ENCODE data around the gene PAOX. TPM values are rescaled to one million over a fixed set of nuclear protein-coding genes. Genes with fewer than 3 reads are reported as not detected.
"Not testable (repeated sequence)": the region's sequence is repeated elsewhere in the genome, so short reads cannot be mapped to it uniquely, and the experiment has no call there.

Gene PAOX
- total and polyA plus RNA-seq, 3 donors from 2014 or later: 24.8 to 91.5 (median 49.5) TPM

GRCh38 chr10:133432789-133433188 is 53.7 kb downstream of the PAOX start:
- intact Hi-C loops (cut with DNase I; ENCODE audit: low total_unique reads): not testable (repeated sequence)

DNA sequence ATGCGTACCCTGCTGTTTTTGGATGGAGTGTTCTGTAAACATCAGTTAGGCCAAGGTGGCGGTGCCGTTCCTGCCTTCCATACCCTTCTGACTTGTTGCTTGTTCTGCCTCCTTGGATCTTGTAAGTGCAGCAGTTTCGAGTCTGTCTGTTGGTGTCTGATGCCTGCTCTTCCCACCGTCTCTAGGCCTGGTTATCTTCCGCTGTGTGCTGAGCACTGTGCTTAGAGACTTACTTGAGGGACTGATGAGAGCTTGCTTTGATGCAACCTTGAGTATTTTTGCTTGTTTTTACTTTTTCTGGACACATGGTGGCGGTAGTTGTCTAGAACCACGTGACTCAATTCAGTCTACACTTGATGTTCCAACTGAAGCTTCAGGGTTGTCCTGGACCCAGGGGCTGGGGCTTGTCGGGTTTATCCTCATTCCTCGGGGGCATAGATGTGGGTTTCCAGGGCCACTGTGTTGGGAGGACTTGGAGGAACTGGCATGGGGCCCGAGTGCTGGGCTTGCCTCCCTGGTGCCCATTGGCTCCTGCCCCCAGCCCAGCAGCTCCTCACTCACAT is 59.7 kb downstream of the PAOX start:
- H3K27me3 ChIP-seq: no peaks in the 10 kb centered on the region
- DNase-seq: no peak
- no peak overlapping the region for H3K4me3 ChIP-seq
- no peaks in the 10 kb centered on the region for H3K36me3 ChIP-seq (ENCODE audit: low read depth, missing control alignments)
- no peak for TF ChIP-seq CTCF (IDR thresholded peaks at IDR 0.05)
- no peak for TF ChIP-seq POLR2A (IDR thresholded peaks at IDR 0.05)
- peaks cover 2% of the 10 kb centered on the region for H3K4me1 ChIP-seq
- H3K27ac ChIP-seq: no peak overlapping the region
- WGBS, 2 donors: 84 to 92% methylated on average over 10 to 11 of the region's 11 CpGs
- intact Hi-C loops (cut with DNase I; ENCODE audit: low total_unique reads): no loop called here
- H3K9me3 ChIP-seq: no peaks in the 10 kb centered on the region

More at GRCh38 chr10:133432789-133433188, 53.7 kb downstream of the PAOX start:
- not testable (repeated sequence) for H3K4me3 ChIP-seq; H3K36me3 ChIP-seq (ENCODE audit: low read depth, missing control alignments); H3K9me3 ChIP-seq; H3K27ac ChIP-seq; H3K27me3 ChIP-seq; DNase-seq; H3K4me1 ChIP-seq
- WGBS, 2 donors: 60% methylated on average over 5 of the region's 25 CpGs; no CpG with 5 or more reads in 1 of the 2 donors

GRCh38 chr10:133439517-133440461 is 60.7 kb downstream of the PAOX start:
- no peak overlapping the region for H3K27ac ChIP-seq
- 94 to 95% methylated on average over 14 to 25 of the region's 25 CpGs for WGBS, 2 donors
- H3K9me3 ChIP-seq: no peaks in the 10 kb centered on the region
- peaks cover 2% of the 10 kb centered on the region for H3K4me1 ChIP-seq
- DNase-seq: no peak
- no peak overlapping the region for H3K4me3 ChIP-seq
- H3K36me3 ChIP-seq (ENCODE audit: low read depth, missing control alignments): no peaks in the 10 kb centered on the region
- H3K27me3 ChIP-seq: no peaks in the 10 kb centered on the region
- no peak for TF ChIP-seq CTCF (IDR thresholded peaks at IDR 0.05)
- TF ChIP-seq POLR2A (IDR thresholded peaks at IDR 0.05): no peak
- intact Hi-C loops (cut with DNase I; ENCODE audit: low total_unique reads): no loop called here

GRCh38 chr10:133440633-133441285 is 61.7 kb downstream of the PAOX start:
- H3K4me1 ChIP-seq: peaks cover 2% of the 10 kb centered on the region
- H3K27me3 ChIP-seq: no peaks in the 10 kb centered on the region
- WGBS, 2 donors: 94% methylated on average over 18 of the region's 18 CpGs; no CpG with 5 or more reads in 1 of the 2 donors
- H3K36me3 ChIP-seq (ENCODE audit: low read depth, missing control alignments): no peaks in the 10 kb centered on the region
- intact Hi-C loops (cut with DNase I; ENCODE audit: low total_unique reads): no loop called here
- H3K9me3 ChIP-seq: no peaks in the 10 kb centered on the region
- TF ChIP-seq POLR2A (IDR thresholded peaks at IDR 0.05) (no peak), CTCF (IDR thresholded peaks at IDR 0.05) (no peak)
- no peak overlapping the region for H3K27ac ChIP-seq
- no peak overlapping the region for H3K4me3 ChIP-seq
- DNase-seq: no peak

Small RNAs within 50 kb of the gene (microRNA-seq; reads per million reads assigned to microRNA genes)
- 2.8 to 4.2 reads per million in 2 donors for gene MIR3944 (ENCODE audit: borderline number of aligned reads in 2 of 2, borderline replicate concordance in 1 of 2)

Small RNAs within 50 kb of the gene (small RNA-seq; reads per million reads assigned to genes)
- gene AL360181.4 (0 reads per million in 2 donors), gene BANF1P2 (0 reads per million in 2 donors), gene MIR3944 (0 reads per million in 2 donors)

Other genes with a start within 250 kb of the PAOX start
- 10 to 100 TPM; 13.3 to 19.8 TPM for gene KNDC1, start 219.0 kb upstream of the PAOX start, total RNA-seq
- 4.2 TPM for gene KNDC1, start 219.0 kb upstream of the PAOX start, polyA plus RNA-seq (ENCODE audit: insufficient read depth, low read depth, low replicate concordance)
- gene UTF1, start 149.0 kb upstream of the PAOX start, total RNA-seq: 10 to 100 TPM; 17.2 to 18.6 TPM
- gene UTF1, start 149.0 kb upstream of the PAOX start, polyA plus RNA-seq (ENCODE audit: insufficient read depth, low read depth, low replicate concordance): 5.3 TPM
- gene VENTX, start 141.4 kb upstream of the PAOX start, total RNA-seq: 1 to 10 TPM; 2.2 to 3.5 TPM
- gene VENTX, start 141.4 kb upstream of the PAOX start, polyA plus RNA-seq (ENCODE audit: insufficient read depth, low read depth, low replicate concordance): 1.5 TPM
- 10 to 100 TPM; 12.8 to 14.6 TPM for gene ADAM8, start 102.4 kb upstream of the PAOX start, total RNA-seq
- gene ADAM8, start 102.4 kb upstream of the PAOX start, polyA plus RNA-seq (ENCODE audit: insufficient read depth, low read depth, low replicate concordance): 3.5 TPM
- 100 to 1,000 TPM in 1 of 2 donors, 10 to 100 TPM in 1; 84.3 to 101 TPM for gene TUBGCP2, start 70.4 kb upstream of the PAOX start, total RNA-seq
- gene TUBGCP2, start 70.4 kb upstream of the PAOX start, polyA plus RNA-seq (ENCODE audit: insufficient read depth, low read depth, low replicate concordance): 76.0 TPM
- 10 to 100 TPM; 46.5 to 50.5 TPM for gene ZNF511, start 70.3 kb upstream of the PAOX start, total RNA-seq
- 39.6 TPM for gene ZNF511, start 70.3 kb upstream of the PAOX start, polyA plus RNA-seq (ENCODE audit: insufficient read depth, low read depth, low replicate concordance)
- gene CALY, start 42.4 kb upstream of the PAOX start, total RNA-seq: 10 to 100 TPM; 19.2 to 35.5 TPM
- 4.9 TPM for gene CALY, start 42.4 kb upstream of the PAOX start, polyA plus RNA-seq (ENCODE audit: insufficient read depth, low read depth, low replicate concordance)
- 10 to 100 TPM; 10.1 to 24.6 TPM for gene PRAP1, start 31.9 kb upstream of the PAOX start, total RNA-seq
- 11.3 TPM for gene PRAP1, start 31.9 kb upstream of the PAOX start, polyA plus RNA-seq (ENCODE audit: insufficient read depth, low read depth, low replicate concordance)
- gene FUOM, start 21.2 kb upstream of the PAOX start, total RNA-seq: 10 to 100 TPM in 1 of 2 donors, 1 to 10 TPM in 1; 9.5 to 12.8 TPM
- gene FUOM, start 21.2 kb upstream of the PAOX start, polyA plus RNA-seq (ENCODE audit: insufficient read depth, low read depth, low replicate concordance): 13.6 TPM
- gene ECHS1, start 5.9 kb upstream of the PAOX start, total RNA-seq: 100 to 1,000 TPM; 104 to 118 TPM
- gene ECHS1, start 5.9 kb upstream of the PAOX start, polyA plus RNA-seq (ENCODE audit: insufficient read depth, low read depth, low replicate concordance): 118 TPM
- 10 to 100 TPM; 72.9 to 84.8 TPM for gene MTG1, start 14.9 kb downstream of the PAOX start, total RNA-seq
- gene MTG1, start 14.9 kb downstream of the PAOX start, polyA plus RNA-seq (ENCODE audit: insufficient read depth, low read depth, low replicate concordance): 76.1 TPM
- 1 to 10 TPM; 1.7 to 1.8 TPM for gene SPRN, start 45.4 kb downstream of the PAOX start, total RNA-seq
- 2.7 TPM for gene SPRN, start 45.4 kb downstream of the PAOX start, polyA plus RNA-seq (ENCODE audit: insufficient read depth, low read depth, low replicate concordance)
- gene SCART1, start 74.7 kb downstream of the PAOX start, total RNA-seq: 10 to 100 TPM; 11.6 to 13.1 TPM
- 1.6 TPM for gene SCART1, start 74.7 kb downstream of the PAOX start, polyA plus RNA-seq (ENCODE audit: insufficient read depth, low read depth, low replicate concordance)
- 10 to 100 TPM in 1 of 2 donors, 1 to 10 TPM in 1; 9.6 to 10.2 TPM for gene CYP2E1, start 148.1 kb downstream of the PAOX start, total RNA-seq
- 9.0 TPM for gene CYP2E1, start 148.1 kb downstream of the PAOX start, polyA plus RNA-seq (ENCODE audit: insufficient read depth, low read depth, low replicate concordance)
- gene SYCE1, start 186.3 kb downstream of the PAOX start, total RNA-seq: 10 to 100 TPM; 43.4 to 78.2 TPM
- gene SYCE1, start 186.3 kb downstream of the PAOX start, polyA plus RNA-seq (ENCODE audit: insufficient read depth, low read depth, low replicate concordance): 139 TPM
- not detected for gene FRG2B, start 247.5 kb downstream of the PAOX start, total RNA-seq
- not detected for gene FRG2B, start 247.5 kb downstream of the PAOX start, polyA plus RNA-seq (ENCODE audit: insufficient read depth, low read depth, low replicate concordance)

All from testis (tissue), 3 donors.